Measurements from ENCODE around the gene KIF1A. TPM values are rescaled to one million over a fixed set of nuclear protein-coding genes. Genes with fewer than 3 reads are reported as not detected.

KIF1A gene
- total RNA-seq, 1 donor = not detected

- no peak for TF ChIP-seq CTCF (IDR thresholded peaks at IDR 0.05; ENCODE audit: insufficient read depth, low read depth, low read length)
- no peak for DNase-seq (ENCODE audit: low read depth)
- no peak overlapping the region for H3K4me3 ChIP-seq (ENCODE audit: low read depth, low read length)
Measured at GRCh38 chr2:240861547-240861946, 41.5 kb upstream of the KIF1A start.

GRCh38 chr2:240858871-240859270 is 38.9 kb upstream of the KIF1A start:
- no peak overlapping the region for H3K4me3 ChIP-seq (ENCODE audit: low read depth, low read length)
- TF ChIP-seq CTCF (IDR thresholded peaks at IDR 0.05; ENCODE audit: insufficient read depth, low read depth, low read length) = no peak
- DNase-seq (ENCODE audit: low read depth) = no peak

- H3K4me3 ChIP-seq (ENCODE audit: low read depth, low read length) = no peak overlapping the region
- DNase-seq (ENCODE audit: low read depth) = no peak
- TF ChIP-seq CTCF (IDR thresholded peaks at IDR 0.05; ENCODE audit: insufficient read depth, low read depth, low read length) = no peak
Measured at GRCh38 chr2:240858321-240858720, 38.3 kb upstream of the KIF1A start.

GRCh38 chr2:240857039-240858008 is 37.3 kb upstream of the KIF1A start:
- TF ChIP-seq CTCF (IDR thresholded peaks at IDR 0.05; ENCODE audit: insufficient read depth, low read depth, low read length) = no peak
- DNase-seq (ENCODE audit: low read depth) = no peak
- H3K4me3 ChIP-seq (ENCODE audit: low read depth, low read length) = no peak overlapping the region

GRCh38 chr2:240856151-240856980 is 36.3 kb upstream of the KIF1A start:
- H3K4me3 ChIP-seq (ENCODE audit: low read depth, low read length) = no peak overlapping the region
- DNase-seq (ENCODE audit: low read depth) = no peak
- TF ChIP-seq CTCF (IDR thresholded peaks at IDR 0.05; ENCODE audit: insufficient read depth, low read depth, low read length) = no peak

GRCh38 chr2:240855670-240856069 is 35.7 kb upstream of the KIF1A start:
- no peak overlapping the region for H3K4me3 ChIP-seq (ENCODE audit: low read depth, low read length)
- DNase-seq (ENCODE audit: low read depth) = no peak
- no peak for TF ChIP-seq CTCF (IDR thresholded peaks at IDR 0.05; ENCODE audit: insufficient read depth, low read depth, low read length)
